ENCODE data around the gene FAM107B. TPM values are rescaled to one million over a fixed set of nuclear protein-coding genes. Genes with fewer than 3 reads are reported as not detected.

Gene FAM107B
- total RNA-seq, 6 experiments from 2014 or later: 58.6 to 116 (median 68.7) TPM

DNA sequence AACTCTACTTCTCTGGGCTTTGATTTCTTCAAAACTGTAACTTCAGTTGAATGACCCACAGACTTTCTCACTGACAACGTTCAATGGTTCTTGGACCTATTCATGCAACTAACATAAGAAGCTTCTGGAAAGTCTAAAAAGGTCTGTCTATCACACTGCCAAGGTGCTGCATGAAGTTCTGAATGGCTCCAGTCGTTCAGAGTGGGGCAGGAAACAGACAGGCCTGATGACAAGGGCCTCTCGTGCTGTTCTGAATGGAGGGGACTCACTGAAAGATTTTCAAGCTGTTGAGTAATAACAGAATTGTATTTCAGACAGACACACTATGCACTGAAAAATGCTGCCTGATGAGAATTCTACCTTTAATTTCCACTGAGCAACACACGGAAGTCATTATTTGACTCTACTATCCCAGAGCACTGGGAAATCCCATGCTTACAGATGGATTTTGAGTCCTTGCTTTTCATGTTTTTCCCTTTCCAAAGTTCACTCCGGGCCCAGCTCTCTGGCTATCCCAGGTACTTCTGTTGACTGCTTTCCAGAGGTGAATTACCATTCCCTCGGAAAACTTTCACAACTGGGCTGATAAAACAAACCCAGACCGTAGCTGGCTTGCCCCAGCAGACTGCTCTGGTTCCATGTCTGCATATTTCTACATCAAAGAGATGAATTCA lies 239.1 kb downstream of the FAM107B start:
- intact Hi-C loops (cut with DNase I): no loop called here
- H3K27ac ChIP-seq: peak overlapping the region; percentile 65 to 77 (median 74)
- peak in 1 of 3 donors; percentile 80 for DNase-seq
- 29% methylated on average over 7 of the region's 7 CpGs for WGBS (ENCODE audit: insufficient coverage, low coverage, low lambda C conversion rate, missing lambda C conversion rate)
- peaks cover 0 to 7% (median 0%) of the 10 kb centered on the region in 4 donors for H3K36me3 ChIP-seq
- peak; percentile 64 to 89 (median 86) for ATAC-seq
- no peaks in the 10 kb centered on the region for H3K9me3 ChIP-seq
- peak overlapping the region in 1 of 3 donors; percentile 4 for H3K4me3 ChIP-seq
- TF ChIP-seq, protein P1, sequence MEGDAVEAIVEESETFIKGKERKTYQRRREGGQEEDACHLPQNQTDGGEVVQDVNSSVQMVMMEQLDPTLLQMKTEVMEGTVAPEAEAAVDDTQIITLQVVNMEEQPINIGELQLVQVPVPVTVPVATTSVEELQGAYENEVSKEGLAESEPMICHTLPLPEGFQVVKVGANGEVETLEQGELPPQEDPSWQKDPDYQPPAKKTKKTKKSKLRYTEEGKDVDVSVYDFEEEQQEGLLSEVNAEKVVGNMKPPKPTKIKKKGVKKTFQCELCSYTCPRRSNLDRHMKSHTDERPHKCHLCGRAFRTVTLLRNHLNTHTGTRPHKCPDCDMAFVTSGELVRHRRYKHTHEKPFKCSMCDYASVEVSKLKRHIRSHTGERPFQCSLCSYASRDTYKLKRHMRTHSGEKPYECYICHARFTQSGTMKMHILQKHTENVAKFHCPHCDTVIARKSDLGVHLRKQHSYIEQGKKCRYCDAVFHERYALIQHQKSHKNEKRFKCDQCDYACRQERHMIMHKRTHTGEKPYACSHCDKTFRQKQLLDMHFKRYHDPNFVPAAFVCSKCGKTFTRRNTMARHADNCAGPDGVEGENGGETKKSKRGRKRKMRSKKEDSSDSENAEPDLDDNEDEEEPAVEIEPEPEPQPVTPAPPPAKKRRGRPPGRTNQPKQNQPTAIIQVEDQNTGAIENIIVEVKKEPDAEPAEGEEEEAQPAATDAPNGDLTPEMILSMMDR (IDR thresholded peaks at IDR 0.05): peak in 1 of 4 donors; percentile 4
- TF ChIP-seq POLR2A (IDR thresholded peaks at IDR 0.05): no peak
- H3K27me3 ChIP-seq: no peaks in the 10 kb centered on the region
- peaks cover 0 to 47% (median 17%) of the 10 kb centered on the region in 4 donors for H3K4me1 ChIP-seq

DNA sequence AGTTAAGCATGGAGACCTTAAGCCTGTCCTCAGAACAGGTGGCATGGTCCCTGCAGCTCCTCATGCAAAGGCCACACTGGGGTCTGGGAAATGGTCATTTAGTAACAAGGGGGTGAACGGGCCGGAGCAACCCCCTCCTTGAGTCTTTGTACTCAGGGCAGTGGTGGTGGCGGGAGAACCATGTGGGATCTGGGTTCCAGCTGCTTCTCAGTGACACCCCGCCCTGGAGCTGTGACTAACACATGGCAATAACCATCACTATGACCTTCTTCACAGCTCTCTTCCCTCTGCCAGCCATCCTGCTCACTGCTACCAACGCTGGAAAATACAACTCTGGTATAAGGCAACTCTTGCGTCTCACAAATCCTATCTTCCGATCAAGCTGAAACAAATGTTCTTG lies 240.5 kb downstream of the FAM107B start:
- DNase-seq: no peak
- Histone ChIP-seq H3K4me1 (peaks cover 0 to 47% (median 17%) of the 10 kb centered on the region in 4 donors), H3K27me3 (no peaks in the 10 kb centered on the region), H3K4me3 (no peak overlapping the region), H3K27ac (no peak overlapping the region), H3K36me3 (peaks cover 0 to 21% (median 6%) of the 10 kb centered on the region in 4 donors), H3K9me3 (no peaks in the 10 kb centered on the region)
- 96% methylated on average over 3 of the region's 7 CpGs for WGBS (ENCODE audit: insufficient coverage, low coverage, low lambda C conversion rate, missing lambda C conversion rate)
- intact Hi-C loops (cut with DNase I): no loop called here
- ATAC-seq: no peak
- TF ChIP-seq POLR2A (IDR thresholded peaks at IDR 0.05): no peak
- TF ChIP-seq, protein P1 (IDR thresholded peaks at IDR 0.05): no peak

DNA sequence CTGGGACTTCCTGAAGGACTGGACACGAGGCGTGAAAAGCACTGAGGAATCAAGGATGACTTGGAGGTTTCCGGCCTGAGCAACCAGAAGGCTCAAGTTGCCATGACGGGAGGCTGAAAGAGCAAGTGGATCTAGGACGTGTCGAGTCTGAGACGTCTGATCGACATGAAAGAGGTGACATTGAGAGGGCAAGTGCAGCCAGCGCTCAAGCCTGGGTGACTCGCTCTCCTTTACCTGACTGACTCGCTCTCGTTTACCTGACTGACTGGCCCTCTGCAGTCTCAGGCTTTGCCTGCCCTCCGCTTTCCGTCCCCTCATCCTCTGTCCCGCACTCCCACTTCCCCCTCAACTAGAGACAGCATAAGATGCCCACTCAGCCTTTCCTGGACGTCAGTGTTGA lies 241.4 kb downstream of the FAM107B start:
- intact Hi-C loops (cut with DNase I): no loop called here
- peaks cover 0 to 47% (median 17%) of the 10 kb centered on the region in 4 donors for H3K4me1 ChIP-seq

DNA sequence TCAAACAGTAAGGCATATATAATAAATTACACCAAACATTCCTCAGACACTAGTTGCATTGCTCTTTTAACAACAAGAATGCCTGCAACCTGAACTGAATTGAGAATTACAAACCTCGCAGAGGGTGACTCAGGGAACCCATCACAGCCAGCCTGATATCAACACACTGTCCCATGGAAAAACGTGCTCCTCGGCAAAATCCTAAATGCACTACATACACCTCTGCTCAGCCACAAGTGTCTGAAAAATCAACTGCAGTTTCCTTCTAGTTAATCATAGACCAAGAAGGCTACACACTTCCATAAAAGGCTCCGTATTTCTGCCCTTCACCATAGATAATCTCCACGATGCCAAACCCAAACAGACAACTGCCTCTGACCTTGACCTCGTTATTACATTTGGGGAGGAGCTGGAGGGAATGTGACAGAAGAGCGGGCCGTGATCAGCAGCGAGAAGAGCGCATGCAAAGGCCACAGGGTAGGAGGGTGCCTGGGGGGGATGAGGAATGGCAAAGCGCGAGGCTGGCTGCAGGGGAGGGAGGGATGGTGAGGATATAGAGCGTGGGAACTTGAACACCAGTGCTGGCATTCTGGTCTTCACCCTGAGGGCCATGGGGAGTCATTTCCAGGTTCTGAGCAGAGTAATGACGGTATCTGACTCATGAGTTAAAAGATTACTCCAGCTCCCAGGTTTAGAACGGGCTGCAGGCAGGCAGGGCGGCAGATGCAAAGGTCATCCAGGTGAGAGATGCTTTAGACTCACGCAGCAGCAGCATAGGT lies 242.0 kb downstream of the FAM107B start:
- no peaks in the 10 kb centered on the region for H3K27me3 ChIP-seq
- no peak overlapping the region for H3K4me3 ChIP-seq
- no peak for TF ChIP-seq POLR2A (IDR thresholded peaks at IDR 0.05)
- TF ChIP-seq, protein P1 (IDR thresholded peaks at IDR 0.05): no peak
- 30% methylated on average over 17 of the region's 17 CpGs for WGBS (ENCODE audit: insufficient coverage, low coverage, low lambda C conversion rate, missing lambda C conversion rate)
- peaks cover 0 to 47% (median 17%) of the 10 kb centered on the region in 4 donors for H3K4me1 ChIP-seq
- DNase-seq (no peak), ATAC-seq (peak; percentile 37 to 64 (median 44))
- intact Hi-C loops (cut with DNase I): no loop called here
- H3K27ac ChIP-seq: peak overlapping the region in 2 of 3 donors; percentile 18 to 57
- H3K9me3 ChIP-seq: no peaks in the 10 kb centered on the region
- H3K36me3 ChIP-seq: peaks cover 0 to 31% (median 13%) of the 10 kb centered on the region in 4 donors

More for the DNA sequence above, 241.4 kb downstream of the FAM107B start:
- H3K36me3 ChIP-seq: peaks cover 0 to 29% (median 11%) of the 10 kb centered on the region in 4 donors
- no peak for ATAC-seq
- H3K4me3 ChIP-seq: no peak overlapping the region
- 82% methylated on average over 9 of the region's 16 CpGs for WGBS (ENCODE audit: insufficient coverage, low coverage, low lambda C conversion rate, missing lambda C conversion rate)
- H3K27ac ChIP-seq: peak overlapping the region in 2 of 3 donors; percentile 18 to 57
- no peak for DNase-seq
- H3K9me3 ChIP-seq: no peaks in the 10 kb centered on the region
- no peaks in the 10 kb centered on the region for H3K27me3 ChIP-seq
- no peak for TF ChIP-seq POLR2A (IDR thresholded peaks at IDR 0.05)
- TF ChIP-seq, protein P1 (IDR thresholded peaks at IDR 0.05): no peak

Measured in right lobe of liver (tissue), 6 donors.